RWPE2 (cell line): ENCODE data around the gene RNASE8.
A peak's percentile ranks its signal among the peaks of the same experiment; 100 is the strongest.
"Not testable (repeated sequence)": the region's sequence is repeated elsewhere in the genome, so short reads cannot be mapped to it uniquely, and the experiment has no call there.

ENCODE experiments used
- ATAC-seq: fragments of 200-7000 bp; cut with Tn5 transposase; 3 replicates; pipeline ENCODE4 v1.9.1; 2021; ENCODE audit warnings: low read depth
- DNase-seq: peaks from one replicate; pipeline ENCODE4 v3.0.0-alpha.2; 2020; ENCODE audit warnings: low spot score
- H3K27ac ChIP-seq: fragments of 450-650 bp; 2 replicates; pipeline ENCODE4 v1.5.1; 2017; ENCODE audit warnings: mild to moderate bottlenecking; ENCODE audit not compliant: poor library complexity, severe bottlenecking
- H3K27me3 ChIP-seq: fragments of 250-450 bp; sonication (Bioruptor Pico); 2 replicates; pipeline ENCODE4 v1.5.1; 2021; ENCODE audit warnings: mild to moderate bottlenecking, moderate library complexity; ENCODE audit not compliant: insufficient read depth, poor library complexity, severe bottlenecking
- H3K36me3 ChIP-seq: fragments of 250-450 bp; sonication (Bioruptor Pico); 2 replicates; pipeline ENCODE4 v1.5.1; 2020; ENCODE audit warnings: low read depth, mild to moderate bottlenecking, moderate library complexity
- H3K4me1 ChIP-seq: fragments of 250-450 bp; sonication (Bioruptor Pico); 2 replicates; pipeline ENCODE4 v1.5.1; 2021; ENCODE audit warnings: mild to moderate bottlenecking, moderate library complexity; ENCODE audit not compliant: insufficient read depth, poor library complexity, severe bottlenecking
- H3K4me3 ChIP-seq: fragments of 250-450 bp; sonication (Bioruptor Pico); 2 replicates; pipeline ENCODE4 v1.5.1; 2021; ENCODE audit warnings: mild to moderate bottlenecking, moderate library complexity; ENCODE audit not compliant: severe bottlenecking
- H3K9me3 ChIP-seq: fragments of 250-450 bp; sonication (Bioruptor Pico); 2 replicates; pipeline ENCODE4 v1.5.1; 2021; ENCODE audit warnings: mild to moderate bottlenecking, moderate library complexity; ENCODE audit not compliant: severe bottlenecking
- CTCF ChIP-seq: fragments of 450-650 bp; IDR thresholded peaks from one replicate; pipeline ENCODE4 v1.5.1; 2017; ENCODE audit warnings: mild to moderate bottlenecking, moderate library complexity; ENCODE audit not compliant: poor library complexity, severe bottlenecking

RNASE8 gene

GRCh38 chr14:21040370-21040925 lies 17.2 kb upstream of the RNASE8 start:
- no peak for DNase-seq
- Histone ChIP-seq H3K27me3 (no peaks in the 10 kb centered on the region), H3K4me1 (peaks cover 33% of the 10 kb centered on the region), H3K4me3 (no peak overlapping the region), H3K36me3 (no peaks in the 10 kb centered on the region), H3K9me3 (no peaks in the 10 kb centered on the region), H3K27ac (peak overlapping the region; percentile 83)
- peak; percentile 78 for TF ChIP-seq CTCF
- no peak for ATAC-seq

- Histone ChIP-seq H3K27ac (peak overlapping the region; percentile 83), H3K4me1 (peaks cover 33% of the 10 kb centered on the region)
- not testable (repeated sequence) for H3K27me3 ChIP-seq, H3K36me3 ChIP-seq, ATAC-seq, DNase-seq, H3K9me3 ChIP-seq, H3K4me3 ChIP-seq
These were observed 16.7 kb upstream of the RNASE8 start for GRCh38 chr14:21040941-21041340.

- DNase-seq (peak; percentile 86), ATAC-seq (peak; percentile 92)
- peaks cover 33% of the 10 kb centered on the region for H3K4me1 ChIP-seq
- H3K27me3 ChIP-seq, result no peaks in the 10 kb centered on the region
- H3K36me3 ChIP-seq, result no peaks in the 10 kb centered on the region
- H3K9me3 ChIP-seq, result no peaks in the 10 kb centered on the region
- peak within 1 kb of the TSS; percentile 83 for H3K27ac ChIP-seq
- H3K4me3 ChIP-seq, result peak within 1 kb of the TSS; percentile 5
- TF ChIP-seq CTCF, result no peak
These were observed 15.8 kb upstream of the RNASE8 start, which contains the start of gene RNASE7 for GRCh38 chr14:21041676-21042433. RNASE7 (plus strand) TSS chr14:21042362; CDS start chr14:21042993, 631 bp downstream.

GRCh38 chr14:21042918-21043317 lies 14.7 kb upstream of the RNASE8 start:
- H3K4me1 ChIP-seq, result peaks cover 33% of the 10 kb centered on the region
- no peak overlapping the region for H3K4me3 ChIP-seq
- no peak for DNase-seq
- no peak for ATAC-seq
- no peaks in the 10 kb centered on the region for H3K9me3 ChIP-seq
- H3K27me3 ChIP-seq, result no peaks in the 10 kb centered on the region
- H3K36me3 ChIP-seq, result no peaks in the 10 kb centered on the region
- peak overlapping the region; percentile 83 for H3K27ac ChIP-seq
- no peak for TF ChIP-seq CTCF

- Histone ChIP-seq H3K4me1 (peaks cover 33% of the 10 kb centered on the region), H3K27me3 (no peaks in the 10 kb centered on the region), H3K9me3 (no peaks in the 10 kb centered on the region), H3K4me3 (no peak overlapping the region), H3K27ac (no peak overlapping the region), H3K36me3 (no peaks in the 10 kb centered on the region)
- DNase-seq (no peak), ATAC-seq (no peak)
- no peak for TF ChIP-seq CTCF
These were observed 14.1 kb upstream of the RNASE8 start for GRCh38 chr14:21043387-21043973.
